GM12878 (cell line): ENCODE results near the gene SLC22A3. TPM values are rescaled to one million over a fixed set of nuclear protein-coding genes. Genes with fewer than 3 reads are reported as not detected.

Experiments used
- ATAC-seq: fragments of 200-7000 bp; cut with Tn5 transposase; 3 replicates; pipeline ENCODE4 v1.9.1; 2020; ENCODE audit warnings: mild to moderate bottlenecking, moderate library complexity
- BruUV-seq: library from RNA; stranded (reverse); fragments of 400-500 nt; replicated peaks from 2 replicates; lab custom pipeline; 2021; lab: Mats Ljungman, UMichigan
- CTCF ChIA-PET: fragments of 300-600 bp; sonication (Branson Sonifier 250); formaldehyde crosslinking; extraction: SDS; loops from one replicate; lab custom pipeline; 2021; ENCODE audit warnings: inconsistent platforms; lab: Yijun Ruan, JAX
- POLR2A ChIA-PET: fragments of 350-600 bp; formaldehyde crosslinking; extraction: SDS; loops from one replicate; lab custom pipeline; 2021; ENCODE audit warnings: inconsistent platforms; lab: Charles Lee
- RAD21 ChIA-PET: fragments of 300-600 bp; sonication (Branson Sonifier 250); formaldehyde crosslinking; loops from one replicate; lab custom pipeline; 2023; ENCODE audit warnings: antibody characterized with exemption; ENCODE audit not compliant: unreplicated experiment; lab: Charles Lee
- SMC1A ChIA-PET: fragments of 300-600 bp; sonication (Branson Sonifier 250); formaldehyde crosslinking; loops from one replicate; lab custom pipeline; 2023; ENCODE audit not compliant: unreplicated experiment, uncharacterized antibody; lab: Charles Lee
- DNase-seq: peaks from one replicate; pipeline ENCODE4 v3.0.0-alpha.2; 2011; ENCODE audit warnings: low read depth, low spot score
- FAIRE-seq: peaks from 3 replicates; lab custom pipeline; 2011; peaks lifted over from hg19 to GRCh38; lab: Jason Lieb, UNC
- H2AFZ ChIP-seq: 2 replicates; pipeline ENCODE4 v1.6.0; 2011; ENCODE audit warnings: low read depth, low read length, control low read depth; ENCODE audit not compliant: control insufficient read depth
- H3K27ac ChIP-seq: 2 replicates; pipeline ENCODE4 v1.5.1; 2011; ENCODE audit warnings: control low read depth; ENCODE audit not compliant: control insufficient read depth, insufficient read depth
- H3K27me3 ChIP-seq, 2 experiments: replicated peaks in 1 of 2; 2 replicates each; pipeline versions ENCODE4 v1.6.0 to v1.6.1; 2011; ENCODE audit warnings: low read length in 1 of 2; ENCODE audit not compliant: control insufficient read depth in 2 of 2, insufficient read depth in 2 of 2
- H3K36me3 ChIP-seq, 2 experiments: 2 replicates each; pipeline ENCODE4 v1.5.1; 2011; ENCODE audit warnings: low read length in 1 of 2; ENCODE audit not compliant: control insufficient read depth in 2 of 2, insufficient read depth in 2 of 2
- H3K4me1 ChIP-seq: 2 replicates; pipeline ENCODE4 v1.6.1; 2011; ENCODE audit warnings: mild to moderate bottlenecking, low read length, moderate library complexity, mixed read lengths; ENCODE audit not compliant: control insufficient read depth, insufficient read depth
- H3K4me2 ChIP-seq: 2 replicates; pipeline ENCODE4 v1.6.0; 2011; ENCODE audit warnings: control low read depth; ENCODE audit not compliant: control insufficient read depth, insufficient read depth
- H3K4me3 ChIP-seq: fragments of 200-600 bp; sonication (generic); 2 replicates; pipeline ENCODE4 v1.5.1; 2016
- H3K79me2 ChIP-seq: 2 replicates; pipeline ENCODE4 v1.6.0; 2011; ENCODE audit warnings: low read length; ENCODE audit not compliant: control insufficient read depth, insufficient read depth
- H3K9ac ChIP-seq: 2 replicates; pipeline ENCODE4 v1.8.0; 2011; ENCODE audit warnings: low read length, control low read depth, mixed read lengths; ENCODE audit not compliant: control insufficient read depth, insufficient read depth
- H3K9me3 ChIP-seq: replicated peaks from 3 replicates; pipeline ENCODE4 v1.5.1; 2011; ENCODE audit warnings: mild to moderate bottlenecking, low read length; ENCODE audit not compliant: control insufficient read depth, insufficient read depth
- H4K20me1 ChIP-seq: 2 replicates; pipeline ENCODE4 v1.6.0; 2011; ENCODE audit not compliant: control insufficient read depth, insufficient read depth
- ASH2L ChIP-seq: fragments of 300-600, 200-600 bp; sonication (generic); IDR thresholded peaks from 2 replicates; pipeline ENCODE4 v1.6.1; 2017; ENCODE audit warnings: low read depth, mild to moderate bottlenecking, borderline replicate concordance
- ETV6 ChIP-seq, 2 experiments: fragments of 450-650 bp in 1 of 2; IDR thresholded peaks in 1 of 2; conservative IDR thresholded peaks in 1 of 2; 2 replicates each; pipeline ENCODE4 v1.6.1; 2014; ENCODE audit warnings: antibody characterized with exemption in 1 of 2, borderline replicate concordance in 1 of 2, low read depth in 1 of 2, mild to moderate bottlenecking in 1 of 2, moderate library complexity in 1 of 2
- HCFC1 ChIP-seq: fragments of 150-350 bp; IDR thresholded peaks from 2 replicates; pipeline ENCODE4 v1.6.1; 2014; ENCODE audit warnings: low read length
- IKZF1 ChIP-seq: fragments of 450-650 bp; conservative IDR thresholded peaks from 2 replicates; pipeline ENCODE4 v1.6.1; 2017; ENCODE audit warnings: antibody characterized with exemption, mild to moderate bottlenecking
- KAT2A ChIP-seq: conservative IDR thresholded peaks from 2 replicates; pipeline ENCODE4 v1.6.1; 2011; ENCODE audit warnings: low read depth, low read length; ENCODE audit not compliant: control insufficient read depth
- MXI1 ChIP-seq: fragments of 150-350 bp; IDR thresholded peaks from 2 replicates; pipeline ENCODE4 v1.6.1; 2011; ENCODE audit warnings: low read depth, mild to moderate bottlenecking, inconsistent platforms, low read length, improper control_type of control experiment
- NR2F1 ChIP-seq: fragments of 450-650 bp; conservative IDR thresholded peaks from 2 replicates; pipeline ENCODE4 v1.6.1; 2017; ENCODE audit warnings: mild to moderate bottlenecking
- PAX5 ChIP-seq: IDR thresholded peaks from 2 replicates; pipeline ENCODE4 v1.6.1; 2011; ENCODE audit warnings: low read depth, low read length, borderline replicate concordance
- PBX3 ChIP-seq: IDR thresholded peaks from 2 replicates; pipeline ENCODE4 v1.6.1; 2011; ENCODE audit warnings: mild to moderate bottlenecking, low read depth, low read length, moderate library complexity; ENCODE audit not compliant: insufficient replicate concordance
- ZNF274 ChIP-seq: IDR thresholded peaks from one replicate; pipeline ENCODE4 v1.8.0; 2011; ENCODE audit not compliant: insufficient read length, insufficient read depth
- WGBS: methylation state at CpG from one replicate; pipeline ENCODE4 v1.1.6; 2016; ENCODE audit warnings: low lambda C conversion rate; ENCODE audit not compliant: insufficient replicate concordance, insufficient coverage; ENCODE audit errors: missing lambda C conversion rate; 5-methylcytosine and 5-hydroxymethylcytosine counted together
- in situ Hi-C: fragments of 300-500 bp; cut with MboI; formaldehyde crosslinking; loops from 9 replicates; pipeline ENCODE4 v1.14.3; 2018; ENCODE audit warnings: mixed read lengths
- intact Hi-C: fragments of 100-400 bp; cut with micrococcal nuclease; formaldehyde crosslinking; loops from one replicate; pipeline ENCODE4 v1.14.2; 2022; ENCODE audit not compliant: unreplicated experiment
- polyA plus RNA-seq, 11 experiments: library from polyadenylated mRNA; depleted of rRNA in 4 of 11; unstranded in 6 of 11; stranded (reverse) in 5 of 11; fragments of >200 nt; fragmentation: Nextera tagmentation in 4 of 11; fragmentation: Illumina TruSeq in 1 of 11; extraction: Ambion mirVana in 4 of 11; extraction: Trizol in 1 of 11; gene quantifications; 1 replicate in 1 of 11; 2 replicates in 10 of 11; pipeline versions ENCODE4 v1.2.1 to v1.2.3, GENCODE V29; 2011 to 2016; ENCODE audit warnings: inconsistent platforms in 2 of 11, missing spikeins in 2 of 11, low read depth in 1 of 11
- total RNA-seq, 4 experiments: library from RNA; depleted of rRNA in 3 of 4; stranded (reverse); fragments of >200 nt in 3 of 4; fragmentation: Illumina TruSeq in 1 of 4; extraction: Trizol in 1 of 4; gene quantifications; 2 replicates each; pipeline versions ENCODE4 v1.2.1 to v1.2.3, GENCODE V29; 2013 to 2021
- TF ChIP-seq, protein P1 (sequence below): fragments of 450-650 bp; IDR thresholded peaks from 2 replicates; pipeline ENCODE4 v1.6.1; 2017; ENCODE audit warnings: mild to moderate bottlenecking, moderate library complexity

SLC22A3 gene
- total and polyA plus RNA-seq, 10 of the 15 experiments (the other 5 are each of a cell fraction or from before 2014, with no cell fraction given), result 0.07 to 0.15 TPM; not detected in 8

- Histone ChIP-seq H3K27me3 (no peaks in the 10 kb centered on the region), H2AFZ (no peak overlapping the region), H3K4me3 (no peak overlapping the region), H3K9me3 (no peaks in the 10 kb centered on the region; the same call in 2 of the 3 replicates), H3K36me3 (no peaks in the 10 kb centered on the region)
- no peak for ATAC-seq
- POLR2A ChIA-PET, result no interaction called here
- SMC1A ChIA-PET, result no interaction called here
- CTCF ChIA-PET, result interaction anchor here (2.0 kb wide), 1 partner anchor 16 kb away, joined by 5 read pairs; no protein-coding TSS in a partner anchor
- in situ Hi-C loops, result no loop called here
- RAD21 ChIA-PET, result no interaction called here
- no TSS peak for BruUV-seq
- 9% methylated on average over 5 of the region's 5 CpGs for WGBS
- TF ChIP-seq PBX3, result no peak
- no peak for TF ChIP-seq MXI1
- no peak for TF ChIP-seq NR2F1
- TF ChIP-seq ASH2L, result no peak
- TF ChIP-seq, all 136 proteins: peak for 0
- no peak for DNase-seq
- intact Hi-C loops, result no loop called here
- H3K4me1 ChIP-seq, result no peaks in the 10 kb centered on the region
- no peak overlapping the region for H3K9ac ChIP-seq
- FAIRE-seq, result no peak
- no peak overlapping the region for H3K4me2 ChIP-seq
- no peaks in the 10 kb centered on the region for H3K79me2 ChIP-seq
- H3K27ac ChIP-seq, result no peak overlapping the region
- H4K20me1 ChIP-seq, result no peaks in the 10 kb centered on the region
Observed at GRCh38 chr6:160378218-160378617, 30.0 kb downstream of the SLC22A3 start.

- in situ Hi-C loops (no loop called here), intact Hi-C loops (no loop called here)
- TF ChIP-seq KAT2A (no peak), ETV6 (conservative IDR thresholded peaks at IDR 0.05 in 1 of 2, IDR thresholded peaks at IDR 0.05 in 1 of 2; ENCODE audit: borderline replicate concordance in 1 of 2, low read depth in 1 of 2) (no peak), PAX5 (no peak), HCFC1 (no peak), ZNF274 (no peak), IKZF1 (no peak)
- TF ChIP-seq, protein P1, sequence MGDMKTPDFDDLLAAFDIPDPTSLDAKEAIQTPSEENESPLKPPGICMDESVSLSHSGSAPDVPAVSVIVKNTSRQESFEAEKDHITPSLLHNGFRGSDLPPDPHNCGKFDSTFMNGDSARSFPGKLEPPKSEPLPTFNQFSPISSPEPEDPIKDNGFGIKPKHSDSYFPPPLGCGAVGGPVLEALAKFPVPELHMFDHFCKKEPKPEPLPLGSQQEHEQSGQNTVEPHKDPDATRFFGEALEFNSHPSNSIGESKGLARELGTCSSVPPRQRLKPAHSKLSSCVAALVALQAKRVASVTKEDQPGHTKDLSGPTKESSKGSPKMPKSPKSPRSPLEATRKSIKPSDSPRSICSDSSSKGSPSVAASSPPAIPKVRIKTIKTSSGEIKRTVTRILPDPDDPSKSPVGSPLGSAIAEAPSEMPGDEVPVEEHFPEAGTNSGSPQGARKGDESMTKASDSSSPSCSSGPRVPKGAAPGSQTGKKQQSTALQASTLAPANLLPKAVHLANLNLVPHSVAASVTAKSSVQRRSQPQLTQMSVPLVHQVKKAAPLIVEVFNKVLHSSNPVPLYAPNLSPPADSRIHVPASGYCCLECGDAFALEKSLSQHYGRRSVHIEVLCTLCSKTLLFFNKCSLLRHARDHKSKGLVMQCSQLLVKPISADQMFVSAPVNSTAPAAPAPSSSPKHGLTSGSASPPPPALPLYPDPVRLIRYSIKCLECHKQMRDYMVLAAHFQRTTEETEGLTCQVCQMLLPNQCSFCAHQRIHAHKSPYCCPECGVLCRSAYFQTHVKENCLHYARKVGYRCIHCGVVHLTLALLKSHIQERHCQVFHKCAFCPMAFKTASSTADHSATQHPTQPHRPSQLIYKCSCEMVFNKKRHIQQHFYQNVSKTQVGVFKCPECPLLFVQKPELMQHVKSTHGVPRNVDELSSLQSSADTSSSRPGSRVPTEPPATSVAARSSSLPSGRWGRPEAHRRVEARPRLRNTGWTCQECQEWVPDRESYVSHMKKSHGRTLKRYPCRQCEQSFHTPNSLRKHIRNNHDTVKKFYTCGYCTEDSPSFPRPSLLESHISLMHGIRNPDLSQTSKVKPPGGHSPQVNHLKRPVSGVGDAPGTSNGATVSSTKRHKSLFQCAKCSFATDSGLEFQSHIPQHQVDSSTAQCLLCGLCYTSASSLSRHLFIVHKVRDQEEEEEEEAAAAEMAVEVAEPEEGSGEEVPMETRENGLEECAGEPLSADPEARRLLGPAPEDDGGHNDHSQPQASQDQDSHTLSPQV, result no peak
- BruUV-seq, result no TSS peak
- Histone ChIP-seq H3K9ac (no peak overlapping the region), H4K20me1 (no peaks in the 10 kb centered on the region), H3K4me3 (no peak overlapping the region), H3K27ac (no peak overlapping the region), H3K27me3 (no peaks in the 10 kb centered on the region), H3K79me2 (no peaks in the 10 kb centered on the region), H2AFZ (no peak overlapping the region), H3K9me3 (no peaks in the 10 kb centered on the region; the same call in 2 of the 3 replicates), H3K4me1 (no peaks in the 10 kb centered on the region), H3K4me2 (no peak overlapping the region), H3K36me3 (no peaks in the 10 kb centered on the region)
- SMC1A ChIA-PET, result interaction anchor here (0.6 kb wide), 1 partner anchor 598 kb away, joined by 3 read pairs; no protein-coding TSS in a partner anchor
- CTCF ChIA-PET, result interaction anchor here (2.0 kb wide), 1 partner anchor 16 kb away, joined by 5 read pairs; no protein-coding TSS in a partner anchor
- POLR2A ChIA-PET, result no interaction called here
- no peak for ATAC-seq
- FAIRE-seq, result no peak
- WGBS, result 17% methylated on average over 4 of the region's 4 CpGs
- RAD21 ChIA-PET, result no interaction called here
- no peak for DNase-seq
Observed at GRCh38 chr6:160378882-160379281, 30.7 kb downstream of the SLC22A3 start.
